KOPT-K1 (cell line): ENCODE results near the gene AZIN2.
"Not testable (repeated sequence)": the region's sequence is repeated elsewhere in the genome, so short reads cannot be mapped to it uniquely, and the experiment has no call there.

Experiments
- H3K27ac ChIP-seq: fragments of 200-600 bp; sonication (generic); 2 replicates; pipeline ENCODE4 v1.5.1; 2016; ENCODE audit warnings: antibody characterized with exemption, mild to moderate bottlenecking, low read depth, low read length; ENCODE audit not compliant: poor library complexity, severe bottlenecking
- H3K36me3 ChIP-seq: fragments of 200-600 bp; sonication (generic); 2 replicates; pipeline ENCODE4 v1.5.1; 2017; ENCODE audit warnings: antibody characterized with exemption, mild to moderate bottlenecking, low read length, moderate library complexity; ENCODE audit not compliant: insufficient read depth
- H3K9me3 ChIP-seq: fragments of 200-600 bp; sonication (generic); 2 replicates; pipeline ENCODE4 v1.5.1; 2017; ENCODE audit warnings: antibody characterized with exemption, low read length, mild to moderate bottlenecking; ENCODE audit not compliant: insufficient read depth, poor library complexity, severe bottlenecking

The AZIN2 gene

GRCh38 chr1:33123266-33123665 lies 42.3 kb downstream of the AZIN2 start:
- Histone ChIP-seq H3K27ac (no peak overlapping the region), H3K36me3 (no peaks in the 10 kb centered on the region), H3K9me3 (no peaks in the 10 kb centered on the region)

DNA sequence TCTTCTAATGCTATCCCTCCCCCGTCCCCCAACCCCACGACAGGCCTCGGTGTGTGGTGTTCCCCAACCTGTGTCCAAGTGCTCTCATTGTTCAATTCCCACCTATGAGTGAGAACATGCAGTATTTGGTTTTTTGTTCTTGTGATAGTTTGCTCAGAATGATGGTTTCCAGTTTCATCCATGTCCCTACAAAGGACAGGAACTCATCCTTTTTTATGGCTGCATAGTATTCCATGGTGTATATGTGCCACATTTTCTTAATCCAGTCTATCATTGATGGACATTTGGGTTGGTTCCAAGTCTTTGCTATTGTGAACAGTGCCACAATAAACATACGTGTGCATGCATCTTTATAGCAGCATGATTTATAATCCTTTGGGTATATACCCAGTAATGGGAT lies 43.7 kb downstream of the AZIN2 start:
- H3K9me3 ChIP-seq, H3K36me3 ChIP-seq, H3K27ac ChIP-seq: not testable (repeated sequence)

- H3K9me3 ChIP-seq, result no peaks in the 10 kb centered on the region
- H3K36me3 ChIP-seq, result no peaks in the 10 kb centered on the region
- H3K27ac ChIP-seq, result peak overlapping the region; percentile 95
These were observed 45.6 kb downstream of the AZIN2 start for GRCh38 chr1:33126411-33127000.

- H3K27ac ChIP-seq, result peak overlapping the region; percentile 95
- H3K36me3 ChIP-seq, result no peaks in the 10 kb centered on the region
- no peaks in the 10 kb centered on the region for H3K9me3 ChIP-seq
These were observed 46.3 kb downstream of the AZIN2 start for GRCh38 chr1:33127001-33127823.

GRCh38 chr1:33128781-33129180 lies 47.8 kb downstream of the AZIN2 start:
- no peaks in the 10 kb centered on the region for H3K36me3 ChIP-seq
- no peaks in the 10 kb centered on the region for H3K9me3 ChIP-seq
- H3K27ac ChIP-seq, result peak overlapping the region; percentile 95

DNA sequence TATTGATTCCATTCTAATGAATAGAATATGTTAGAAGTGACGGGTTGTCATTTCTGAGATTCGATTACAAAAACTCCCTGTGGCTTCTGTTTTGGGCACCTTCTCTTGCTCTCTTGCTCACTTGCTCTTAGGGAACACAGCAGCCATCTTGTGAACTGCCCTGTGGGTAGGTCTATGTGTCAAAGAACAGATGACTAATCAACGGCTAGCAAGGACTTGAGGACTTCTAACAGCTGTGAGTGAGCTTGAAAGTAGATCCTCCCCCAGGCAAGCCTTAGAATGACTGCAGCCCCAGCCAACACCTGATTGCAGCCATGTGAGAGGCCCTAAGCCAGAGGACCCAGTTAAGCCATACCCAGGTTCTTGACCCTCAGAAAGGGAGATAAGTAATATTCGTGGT lies 49.3 kb downstream of the AZIN2 start:
- Histone ChIP-seq H3K36me3 (no peaks in the 10 kb centered on the region), H3K9me3 (no peaks in the 10 kb centered on the region), H3K27ac (no peak overlapping the region)

DNA sequence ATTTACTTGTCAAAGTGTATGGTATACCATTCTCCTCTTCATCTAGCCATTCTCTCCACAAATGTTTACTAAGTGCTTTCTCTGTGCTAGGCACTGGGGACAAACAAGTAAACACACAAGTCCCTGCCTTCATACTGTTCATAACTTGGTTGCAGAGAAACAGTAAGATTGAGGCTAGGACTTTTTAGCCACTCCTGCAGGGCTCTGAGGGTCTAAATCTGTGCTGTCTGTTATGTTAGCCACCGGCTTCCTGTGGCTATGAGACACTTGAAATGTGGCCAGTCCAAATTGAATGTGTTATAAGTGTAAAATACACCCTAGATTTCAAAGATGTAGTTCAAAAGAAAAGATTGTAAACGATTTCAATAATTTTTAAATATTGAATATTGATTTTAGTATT lies 50.2 kb downstream of the AZIN2 start:
- H3K27ac ChIP-seq, result no peak overlapping the region
- no peaks in the 10 kb centered on the region for H3K36me3 ChIP-seq
- H3K9me3 ChIP-seq, result no peaks in the 10 kb centered on the region

GRCh38 chr1:33132549-33132948 lies 51.6 kb downstream of the AZIN2 start:
- no peaks in the 10 kb centered on the region for H3K9me3 ChIP-seq
- H3K36me3 ChIP-seq, result no peaks in the 10 kb centered on the region
- no peak overlapping the region for H3K27ac ChIP-seq

DNA sequence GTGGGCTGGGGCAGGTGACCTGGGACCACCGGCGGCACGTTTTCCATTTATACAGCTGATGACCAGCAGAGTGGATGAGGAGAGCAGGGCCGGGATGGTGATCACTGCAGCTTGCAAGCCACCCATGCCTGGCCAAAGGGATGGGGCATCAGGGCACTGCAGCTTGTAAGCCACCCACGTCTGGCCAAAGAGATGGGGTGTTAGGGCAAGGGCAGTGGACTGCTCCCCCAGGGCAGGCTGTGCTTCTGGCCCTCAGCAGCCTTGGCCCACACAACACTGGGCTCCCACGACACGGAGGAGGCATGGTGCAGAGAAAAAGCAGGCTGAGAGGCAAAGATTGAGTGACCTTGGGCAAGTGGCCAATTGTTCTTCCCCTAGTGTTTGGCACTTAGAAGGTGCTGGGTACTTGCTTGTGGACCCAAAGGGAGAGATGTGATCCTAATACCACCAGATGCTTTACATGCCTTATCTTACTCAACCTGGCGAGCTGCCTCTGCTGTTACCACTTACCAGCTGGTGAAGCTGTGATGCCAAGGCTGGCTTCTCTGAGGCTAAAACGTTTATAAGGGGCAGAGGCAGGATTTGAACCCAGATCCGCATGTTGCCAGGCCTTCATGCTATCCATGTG lies 52.6 kb downstream of the AZIN2 start:
- Histone ChIP-seq H3K9me3 (no peaks in the 10 kb centered on the region), H3K27ac (no peak overlapping the region)

GRCh38 chr1:33136041-33136440 lies 55.1 kb downstream of the AZIN2 start:
- H3K27ac ChIP-seq, H3K9me3 ChIP-seq, H3K36me3 ChIP-seq: not testable (repeated sequence)

More for the DNA sequence above, 52.6 kb downstream of the AZIN2 start:
- no peaks in the 10 kb centered on the region for H3K36me3 ChIP-seq

- Histone ChIP-seq H3K36me3 (no peaks in the 10 kb centered on the region), H3K27ac (no peak overlapping the region), H3K9me3 (no peaks in the 10 kb centered on the region)
These were observed 56.8 kb downstream of the AZIN2 start for GRCh38 chr1:33137800-33138199.

GRCh38 chr1:33140153-33141149 lies 59.5 kb downstream of the AZIN2 start:
- Histone ChIP-seq H3K9me3 (no peaks in the 10 kb centered on the region), H3K36me3 (peaks cover 11% of the 10 kb centered on the region; the same call in 1 of the 2 replicates), H3K27ac (no peak overlapping the region)

GRCh38 chr1:33141216-33141615 lies 60.3 kb downstream of the AZIN2 start:
- Histone ChIP-seq H3K27ac (no peak overlapping the region), H3K36me3 (peaks cover 18% of the 10 kb centered on the region; the same call in 1 of the 2 replicates), H3K9me3 (no peaks in the 10 kb centered on the region)

DNA sequence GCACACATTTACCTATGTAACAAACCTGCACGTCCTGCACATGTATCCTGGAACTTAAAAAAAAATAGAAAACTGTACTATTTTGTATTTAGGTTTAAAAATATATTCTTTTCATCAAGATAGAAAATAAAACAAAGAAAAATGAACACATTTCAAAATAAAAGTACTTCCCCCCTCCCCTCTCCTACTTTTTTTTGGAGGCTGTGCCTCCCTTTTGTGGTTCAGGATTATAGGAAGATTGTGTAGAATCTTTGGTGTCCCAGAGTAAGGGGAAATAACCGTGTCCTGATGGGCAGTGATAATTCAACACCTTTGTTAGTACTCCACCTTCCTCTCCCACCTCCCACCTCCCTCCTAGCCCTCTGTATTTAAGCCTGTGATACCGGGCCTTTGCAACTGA lies 60.8 kb downstream of the AZIN2 start:
- Histone ChIP-seq H3K36me3 (peaks cover 24% of the 10 kb centered on the region; the same call in 1 of the 2 replicates), H3K27ac (no peak overlapping the region), H3K9me3 (no peaks in the 10 kb centered on the region)
